K562 treated with DMSO at 1 percent for 24 hours (cell line): ENCODE measurements around the gene ELF2. TPM values are rescaled to one million over a fixed set of nuclear protein-coding genes. Genes with fewer than 3 reads are reported as not detected.

Source experiments
- total RNA-seq: library from RNA; unstranded; fragments of 300-600 nt; gene quantifications from 2 replicates; pipeline ENCODE4 v1.2.3, GENCODE V29; 2022; ENCODE audit warnings: low read depth; ENCODE audit not compliant: insufficient read depth

ELF2 gene
- 19.7 and 22.8 TPM in 2 replicates for total RNA-seq

GRCh38 chr4:139177049-139177868 lies at the start of gene ELF2:
Gene ELF2, minus strand, starts transcription at chr4:139177218. Its CDS starts 39,517 bp downstream, at chr4:139137701.

GRCh38 chr4:139015269-139015947 lies 161.6 kb downstream of the ELF2 start, which contains the start of gene NOCT:
Gene NOCT, plus strand, starts transcription at chr4:139015781. Its CDS starts 201 bp downstream, at chr4:139015982.

Other genes starting within 250 kb of the ELF2 start
- gene NOCT, start 161.4 kb downstream of the ELF2 start, total RNA-seq, result 7.3 and 8.1 TPM in 2 replicates
- gene MGARP, start 103.0 kb upstream of the ELF2 start, total RNA-seq, result 0.44 TPM in 1 of 2 replicates, not detected in the other
- gene NAA15, start 124.3 kb upstream of the ELF2 start, total RNA-seq, result 15.2 and 19.1 TPM in 2 replicates
- 81.5 and 86.4 TPM in 2 replicates for gene NDUFC1, start 125.3 kb upstream of the ELF2 start, total RNA-seq